ENCODE data around the gene FPGS.

The FPGS gene

DNA sequence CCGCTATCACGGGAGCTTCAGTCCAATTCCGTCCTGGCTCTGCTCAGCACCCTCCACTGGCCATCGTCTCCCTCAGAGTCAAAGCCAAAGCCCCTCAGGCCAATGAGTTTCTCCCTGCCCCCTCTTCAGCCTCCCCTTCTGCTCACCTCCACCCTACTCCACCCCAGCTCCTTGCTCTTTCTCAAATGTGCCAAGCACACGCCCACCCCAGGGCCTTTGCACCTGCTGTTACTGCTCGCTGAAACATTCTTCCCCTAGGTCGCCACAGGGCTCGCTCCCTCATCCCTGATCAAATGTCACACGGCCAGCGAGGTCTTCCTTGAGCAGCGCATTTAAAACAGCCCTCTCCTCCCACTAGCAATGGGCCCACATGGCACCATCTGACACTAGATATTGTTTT, 58.1 kb downstream of the FPGS start:
- DNase-seq (ENCODE audit: low read depth), result no peak

DNA sequence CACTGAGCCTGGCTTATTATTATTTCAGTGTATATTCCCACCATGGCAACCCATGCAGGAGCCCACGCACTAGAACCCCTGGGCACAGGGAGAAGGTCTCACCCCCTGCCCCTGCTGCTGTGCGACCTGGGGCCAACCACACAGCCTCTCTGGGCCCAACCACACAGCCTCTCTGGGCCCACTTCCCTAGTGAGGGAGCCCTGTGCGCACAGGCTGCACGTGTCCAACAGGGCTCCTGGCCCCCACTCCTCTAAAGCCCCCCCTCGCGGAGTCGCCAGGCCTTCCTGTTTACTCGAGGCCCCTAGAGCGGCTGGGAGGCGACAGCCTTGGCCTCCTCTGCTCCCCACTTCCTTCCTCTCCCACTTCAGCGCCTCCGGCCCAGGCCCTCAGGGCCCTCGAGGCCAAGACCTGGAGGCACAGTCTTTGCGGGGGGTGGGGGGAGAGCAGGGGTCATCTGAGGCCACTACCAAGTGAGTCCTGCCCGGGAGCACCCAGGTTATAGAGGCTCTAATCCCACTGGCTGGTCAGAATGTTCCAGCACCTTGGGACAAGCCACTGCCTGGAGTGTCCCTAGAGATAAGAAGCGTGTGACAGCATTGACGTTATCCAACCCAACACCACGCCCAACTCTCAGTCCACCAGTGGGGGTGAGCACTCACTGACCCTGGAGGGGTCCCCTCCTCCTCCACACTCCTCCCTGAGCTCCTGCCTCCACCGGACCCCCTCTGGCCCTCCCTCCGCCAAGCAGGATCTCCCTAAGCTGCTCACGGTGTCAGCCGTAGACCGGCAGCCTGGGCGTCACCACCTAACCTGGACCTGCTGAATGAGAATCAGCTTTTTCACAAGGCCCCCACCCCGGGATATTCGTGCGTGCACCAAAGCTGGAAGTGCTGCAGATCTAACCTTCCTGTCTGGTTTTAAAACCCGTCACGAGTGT, 59.7 kb downstream of the FPGS start:
- peak; percentile 24 for DNase-seq (ENCODE audit: low read depth)

- no peak for DNase-seq (ENCODE audit: low read depth)
Measured at GRCh38 chr9:127863191-127863621, 60.5 kb downstream of the FPGS start.

All from stimulated activated CD8-positive, alpha-beta memory T cell treated with anti-CD3 and anti-CD28 coated beads, Interleukin-4, amount 100 ng/mL, for 24 hours (primary cell).